ENCODE measurements around the gene SH3PXD2B.

GRCh38 chr5:172440486-172440885 lies 13.8 kb downstream of the SH3PXD2B start:
- no peak for TF ChIP-seq CTCF (IDR thresholded peaks at IDR 0.05)
- TF ChIP-seq POLR2A (IDR thresholded peaks at IDR 0.05): no peak

All from thyroid gland (tissue), 4 donors.